HG03139 (cell line): ENCODE measurements around the gene VTI1A.

Experiments used
- ATAC-seq: cut with Tn5 transposase; IDR thresholded peaks from one replicate; pipeline ENCODE4 v1.9.1; 2021; ENCODE audit not compliant: unreplicated experiment

VTI1A gene

DNA sequence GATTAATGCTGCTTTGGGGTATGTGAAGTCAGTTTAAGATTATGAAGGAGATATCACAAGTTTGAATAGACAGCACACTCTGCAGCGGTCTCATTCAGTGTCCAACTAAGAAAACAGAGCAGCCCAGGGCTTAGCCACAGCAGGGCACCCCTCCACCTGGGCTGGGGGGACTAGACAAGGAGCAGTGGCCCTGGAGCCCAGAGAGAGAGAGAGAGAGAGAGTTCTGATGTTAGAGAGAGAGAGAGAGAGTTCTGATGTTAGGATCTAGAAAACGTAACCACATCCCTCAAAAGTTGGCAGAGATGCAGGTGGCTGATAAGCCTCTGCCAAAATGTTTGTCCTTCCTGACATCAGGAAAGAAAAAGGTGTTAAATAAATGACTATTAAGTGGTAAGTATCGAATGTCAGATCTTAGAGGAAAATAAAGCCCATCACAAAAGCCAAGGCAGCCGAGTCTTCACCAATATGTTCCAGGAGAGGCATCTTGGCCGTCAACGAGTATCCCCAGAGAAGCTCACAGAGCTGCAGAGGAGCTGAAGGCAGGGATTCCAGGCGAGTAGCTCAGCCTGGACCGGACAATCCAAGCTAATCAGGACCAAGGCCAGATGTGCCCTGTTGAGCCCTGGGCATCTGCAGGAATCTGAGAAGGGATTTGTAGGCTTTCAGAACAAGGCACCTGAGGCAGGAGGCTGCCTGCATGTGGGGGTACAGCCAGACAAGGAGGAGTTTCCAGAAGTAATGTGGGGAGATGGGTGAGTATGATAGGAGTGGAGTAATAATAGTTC is 352.9 kb downstream of the VTI1A start:
- no peak for ATAC-seq

DNA sequence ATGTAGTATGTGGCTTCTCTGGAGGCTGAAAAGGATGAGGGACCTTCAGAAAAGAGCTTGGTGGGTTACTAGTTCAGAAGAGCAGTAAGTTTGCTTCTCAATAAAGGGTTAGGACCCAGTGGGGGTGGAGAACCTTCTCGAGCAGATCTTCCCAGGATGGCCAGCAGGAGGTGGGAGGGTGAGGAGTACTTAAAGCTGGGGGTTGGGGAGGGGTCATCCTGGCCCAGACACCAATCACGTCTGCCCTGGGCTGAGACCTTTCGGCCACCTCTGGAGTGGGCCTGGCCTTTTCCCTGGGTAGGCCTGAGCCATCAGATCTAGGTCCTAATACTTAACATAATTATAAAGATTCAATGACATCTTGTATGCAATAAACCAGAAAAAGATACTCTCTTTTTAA is 354.0 kb downstream of the VTI1A start:
- no peak for ATAC-seq

DNA sequence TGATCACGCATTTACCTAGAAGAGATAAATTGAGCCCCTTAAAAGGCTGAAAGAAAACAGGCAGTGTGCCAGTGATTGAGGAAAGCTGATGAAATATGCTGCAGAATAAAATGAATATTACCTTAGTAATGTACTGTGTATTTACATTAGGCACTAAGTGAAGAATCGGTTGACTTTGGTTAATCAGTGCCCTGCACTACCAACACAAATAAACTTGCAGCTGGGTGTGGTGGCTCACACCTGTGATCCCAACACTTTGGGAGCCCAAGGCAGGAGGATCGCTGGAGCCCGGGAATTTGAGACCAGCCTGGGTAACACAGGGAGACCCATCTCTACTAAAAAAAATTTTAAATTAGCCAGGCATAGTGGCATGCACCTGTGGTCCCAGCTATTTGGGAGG is 354.7 kb downstream of the VTI1A start:
- ATAC-seq, result no peak

- ATAC-seq, result no peak
Observed at GRCh38 chr10:112802411-112803022, 355.5 kb downstream of the VTI1A start.

DNA sequence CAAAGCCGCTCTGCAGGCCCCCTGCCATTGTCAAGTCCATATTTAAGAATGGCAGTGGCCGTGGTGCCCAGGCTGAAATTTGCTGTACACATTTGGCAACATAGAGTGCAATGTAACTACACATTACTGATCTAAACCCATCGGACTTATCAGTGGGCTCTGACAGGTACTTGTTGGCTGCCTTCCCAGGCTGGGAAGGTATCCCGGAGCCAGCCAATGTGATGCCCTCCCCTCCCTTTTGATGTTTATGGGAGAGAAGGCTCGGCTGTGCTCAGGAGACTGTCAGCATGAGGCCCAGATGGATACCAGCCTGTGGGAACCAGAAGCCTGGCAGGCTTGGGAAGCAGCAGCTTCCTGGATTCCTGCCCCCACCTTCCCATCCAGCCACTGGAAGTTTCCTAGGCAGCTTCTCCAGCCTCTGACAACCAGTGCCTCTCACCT is 357.0 kb downstream of the VTI1A start:
- no peak for ATAC-seq

- no peak for ATAC-seq
Observed at GRCh38 chr10:112805254-112805590, 358.2 kb downstream of the VTI1A start.

- no peak for ATAC-seq
Observed at GRCh38 chr10:112805701-112806100, 358.7 kb downstream of the VTI1A start.

GRCh38 chr10:112807013-112807412 is 360.0 kb downstream of the VTI1A start:
- ATAC-seq, result no peak

DNA sequence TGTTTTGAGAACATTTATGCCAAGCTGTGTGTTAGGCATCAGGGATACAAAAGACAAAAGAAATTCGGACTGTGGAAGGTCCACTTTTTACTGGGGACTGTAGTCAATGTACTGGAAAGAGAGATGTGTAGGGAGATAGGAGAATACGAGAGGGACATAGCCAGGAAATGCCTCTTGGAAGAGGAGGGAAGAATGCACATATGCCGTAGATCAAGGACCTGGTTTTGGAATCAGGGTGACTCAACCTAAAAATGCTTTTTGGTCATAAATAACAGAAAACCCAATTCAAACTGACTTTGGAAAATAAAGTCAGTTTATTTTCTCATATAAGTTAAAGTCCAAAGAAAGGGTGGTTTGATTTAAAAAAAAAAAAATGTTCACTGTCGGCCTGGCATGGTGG is 362.7 kb downstream of the VTI1A start:
- no peak for ATAC-seq

DNA sequence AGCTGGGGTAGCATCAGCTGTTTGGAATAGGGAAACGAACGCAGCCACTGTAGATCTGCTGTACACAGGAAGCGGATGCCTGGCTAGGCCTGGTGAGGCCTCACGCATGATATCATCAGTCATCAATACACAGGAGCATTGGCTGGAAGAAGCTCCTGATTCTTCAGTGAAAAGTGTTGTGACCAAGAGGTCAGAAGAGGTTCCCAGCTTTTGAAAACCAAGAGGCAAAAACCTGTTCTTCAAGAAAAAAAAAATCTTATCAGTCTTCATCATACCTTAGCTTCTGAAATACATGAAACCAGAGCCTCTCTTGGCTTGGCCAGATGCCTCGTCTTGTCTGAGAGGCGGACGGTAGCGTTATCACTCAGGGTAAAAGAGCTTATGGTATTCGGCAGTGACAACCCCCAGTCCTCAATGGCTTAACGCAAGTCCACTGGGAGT is 363.7 kb downstream of the VTI1A start:
- ATAC-seq, result no peak

GRCh38 chr10:112811741-112812551 is 364.9 kb downstream of the VTI1A start:
- ATAC-seq, result no peak

- ATAC-seq, result no peak
Observed at GRCh38 chr10:112812586-112812985, 365.6 kb downstream of the VTI1A start.

DNA sequence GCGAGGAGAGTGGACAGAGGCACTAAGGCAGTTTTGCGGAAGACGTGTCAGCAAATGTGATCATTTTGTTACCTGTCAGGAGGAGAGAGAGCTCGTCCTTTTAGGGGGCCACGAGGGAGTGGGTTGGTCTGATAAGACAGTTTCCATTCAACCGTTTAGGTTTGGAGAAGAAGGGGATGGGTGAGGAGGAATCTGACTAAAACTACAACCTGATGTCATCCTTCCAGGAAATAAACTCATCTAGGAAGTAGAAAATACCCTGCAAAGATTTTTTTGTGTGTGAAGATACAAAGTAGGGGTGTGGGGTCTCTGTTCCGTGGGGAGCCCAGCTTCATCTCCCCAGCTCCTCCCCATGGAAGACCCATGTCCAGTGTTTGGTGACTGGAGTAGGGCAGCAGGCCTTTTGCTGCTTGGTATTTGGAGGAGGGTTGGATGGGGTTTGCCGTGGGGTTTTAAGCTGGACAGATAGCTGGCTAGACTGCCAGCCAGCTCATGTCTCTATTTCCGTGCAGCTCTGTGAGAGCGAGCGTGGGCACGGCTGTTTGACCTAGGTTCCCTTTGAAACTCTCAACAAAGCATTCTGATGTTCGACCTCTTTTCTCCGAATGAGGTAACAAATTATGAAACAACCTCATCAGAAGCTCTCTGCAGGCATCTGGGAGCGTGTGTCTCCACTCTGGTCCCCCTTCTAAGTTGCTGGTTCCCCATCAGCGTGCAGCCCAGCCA is 367.0 kb downstream of the VTI1A start:
- no peak for ATAC-seq

DNA sequence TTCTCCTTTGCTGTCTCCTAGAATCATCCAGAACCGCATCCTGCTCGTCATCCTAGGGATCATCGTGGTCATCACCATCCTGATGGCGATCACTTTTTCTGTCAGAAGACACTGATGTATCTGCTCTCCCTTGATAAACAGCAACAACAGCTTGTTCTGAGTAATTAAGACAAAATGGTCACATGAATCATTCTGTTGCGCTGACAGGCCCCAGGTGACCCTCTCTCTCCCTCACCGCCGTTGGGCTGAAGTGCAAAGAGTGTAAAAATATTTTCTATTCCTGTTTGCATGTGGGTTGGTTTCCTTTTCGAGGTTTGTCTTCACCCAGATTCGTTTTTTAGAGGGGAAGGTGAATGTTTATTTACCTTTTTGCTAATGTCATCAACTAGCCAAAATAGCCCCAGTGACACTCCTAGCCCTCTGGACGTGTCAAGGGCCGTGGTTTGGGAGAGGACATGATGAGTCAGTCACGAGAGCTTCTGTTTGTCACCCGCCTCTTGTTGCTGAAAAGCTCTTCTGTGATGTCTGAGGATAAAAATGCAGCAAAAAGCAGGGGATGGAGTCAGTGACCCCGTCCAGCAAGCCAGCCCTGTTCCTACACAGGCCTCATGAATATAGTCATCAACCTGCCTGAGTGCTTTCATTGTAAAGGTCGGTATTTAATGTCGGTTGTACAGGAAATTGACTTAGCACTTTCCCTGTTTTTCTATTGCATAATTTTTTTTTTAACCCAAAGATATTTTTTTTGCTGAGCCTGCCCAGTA is 368.4 kb downstream of the VTI1A start:
- no peak for ATAC-seq

GRCh38 chr10:112816033-112816430 is 369.0 kb downstream of the VTI1A start:
- no peak for ATAC-seq

DNA sequence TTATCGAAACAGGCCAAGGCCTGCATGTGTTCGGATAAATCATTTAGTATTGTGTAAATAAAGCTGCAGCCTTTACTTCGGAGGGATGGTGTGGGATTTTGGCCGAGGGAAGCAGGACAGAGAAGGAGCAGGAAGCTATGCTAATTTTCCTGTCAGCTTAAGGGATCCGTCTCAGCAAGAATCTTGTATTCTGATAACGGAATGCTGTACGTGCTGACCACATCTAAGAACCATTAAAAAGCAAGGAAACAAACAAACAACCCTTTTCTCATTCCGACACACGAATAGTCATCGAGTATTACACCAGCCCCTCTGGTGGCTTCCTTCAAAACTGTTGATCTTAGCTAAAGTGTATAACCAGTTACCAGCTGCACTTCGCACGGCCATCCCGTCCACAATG is 369.9 kb downstream of the VTI1A start:
- ATAC-seq, result no peak

DNA sequence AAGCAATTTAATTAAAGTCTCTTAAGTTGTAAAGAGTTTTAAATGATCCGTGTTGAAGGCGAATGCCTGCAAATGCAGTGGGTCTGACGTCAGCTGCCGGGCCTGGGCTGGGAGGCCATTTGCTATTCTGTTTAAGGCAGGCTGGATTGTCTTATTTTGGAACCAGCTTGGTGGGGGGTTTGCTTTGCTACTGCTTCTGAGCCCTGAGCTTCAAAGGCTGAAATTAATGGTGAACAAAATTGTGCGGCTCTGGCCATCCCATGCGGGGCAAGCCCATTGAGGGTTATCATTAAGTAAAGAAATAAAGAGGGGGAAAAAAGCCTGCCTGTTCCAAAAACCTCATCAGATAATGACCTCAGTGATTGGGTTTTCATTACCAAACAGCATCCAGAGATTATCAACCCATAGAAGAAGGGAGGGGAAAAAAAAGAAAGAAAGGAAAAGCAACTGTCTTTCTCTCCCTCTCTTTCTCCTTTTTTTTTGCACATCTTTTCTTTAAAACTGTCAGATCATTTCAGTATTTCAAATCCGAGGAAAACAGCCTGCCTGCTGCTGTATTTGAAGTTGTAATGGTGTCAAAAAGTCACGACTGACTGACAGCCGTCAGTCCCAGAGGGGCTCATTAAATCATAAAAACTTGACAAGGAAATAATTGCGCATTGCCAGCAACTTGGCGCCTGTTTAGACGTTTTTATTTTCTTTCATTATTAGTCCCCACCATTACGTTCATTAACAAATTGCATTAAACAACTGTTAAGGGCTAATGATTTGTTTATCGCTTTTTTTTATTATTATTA is 371.2 kb downstream of the VTI1A start:
- no peak for ATAC-seq

GRCh38 chr10:112819231-112819630 is 372.2 kb downstream of the VTI1A start:
- ATAC-seq, result no peak

DNA sequence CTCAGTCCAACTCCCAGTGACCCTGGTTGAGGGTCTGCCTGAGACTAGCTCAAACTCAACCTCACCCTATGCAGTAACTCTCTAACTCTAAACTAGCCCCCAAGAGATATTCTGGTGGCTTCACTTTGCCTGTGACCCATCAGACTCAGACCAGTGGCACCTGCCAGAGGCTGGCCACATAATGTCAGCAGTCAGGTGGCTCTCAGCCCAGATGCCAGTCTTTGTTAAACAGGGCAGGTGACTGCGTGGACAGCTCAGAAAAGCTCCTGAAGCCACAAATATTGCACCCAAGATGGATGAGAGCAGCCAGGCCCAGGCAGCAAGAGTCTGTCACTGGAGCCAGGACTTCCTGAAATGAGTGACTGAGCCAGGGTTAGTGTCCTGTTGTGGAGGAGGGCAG is 373.3 kb downstream of the VTI1A start:
- ATAC-seq, result no peak

DNA sequence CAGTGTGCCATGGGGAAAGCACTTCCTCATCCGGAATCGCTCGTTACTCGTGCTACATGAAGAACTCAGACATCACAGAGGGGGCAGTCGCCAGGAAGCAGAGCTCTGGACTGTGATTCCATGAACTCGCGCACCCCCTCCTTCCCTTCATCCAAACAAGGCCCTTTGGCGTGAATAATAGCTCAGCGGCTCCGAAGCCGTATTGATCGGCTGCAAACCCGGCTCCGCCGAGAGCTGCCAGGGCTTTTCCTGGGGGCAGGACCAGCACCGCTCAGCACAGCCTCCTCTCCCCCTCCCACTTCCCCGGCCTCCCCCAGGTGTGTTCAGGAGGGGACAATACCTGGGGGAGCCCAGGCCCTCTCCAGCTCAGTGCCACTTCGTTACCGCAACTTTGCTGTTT is 374.0 kb downstream of the VTI1A start:
- ATAC-seq, result no peak
